Astrocyte of the cerebellum (primary cell): Measurements from ENCODE around the gene PCDH17.

Experiments
- DNase-seq: peaks from one replicate; pipeline ENCODE4 v3.0.0-alpha.2; 2011; ENCODE audit warnings: low read depth
- H3K4me3 ChIP-seq: 2 replicates; pipeline ENCODE4 v1.5.1; 2011; ENCODE audit warnings: mild to moderate bottlenecking, low read depth, low read length, moderate library complexity
- CTCF ChIP-seq: IDR thresholded peaks from 2 replicates; pipeline ENCODE4 v1.5.1; 2012; ENCODE audit warnings: low read length, low read depth, moderate library complexity, mild to moderate bottlenecking; ENCODE audit errors: missing control alignments
- in situ Hi-C: cut with HindIII; loops from 2 replicates; pipeline ENCODE4 v1.10.0; 2017; ENCODE audit warnings: low sequenced_read_pairs

The PCDH17 gene

GRCh38 chr13:57604442-57604841 lies 27.1 kb upstream of the PCDH17 start:
- no peak for TF ChIP-seq CTCF
- no peak overlapping the region for H3K4me3 ChIP-seq
- in situ Hi-C loops = no loop called here
- no peak for DNase-seq

DNA sequence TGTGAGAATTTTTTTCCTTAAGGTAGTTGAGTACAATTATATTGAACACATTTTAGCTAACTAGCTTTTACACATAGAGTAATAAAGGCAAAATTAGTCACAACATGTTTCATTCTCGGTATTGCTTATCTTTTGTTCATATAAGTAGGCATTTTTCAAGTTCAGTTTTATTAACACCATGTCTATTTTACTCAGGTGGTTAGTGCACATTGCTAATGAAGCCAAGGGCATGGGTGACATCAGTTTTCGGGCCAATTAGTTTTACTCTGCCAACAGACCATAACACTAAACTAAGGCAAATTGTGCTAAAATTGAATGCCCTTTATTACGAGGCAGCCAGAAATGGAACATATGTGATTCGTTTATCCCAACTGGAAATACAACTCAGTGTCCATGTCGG lies 19.6 kb upstream of the PCDH17 start:
- in situ Hi-C loops = no loop called here
- H3K4me3 ChIP-seq = no peak overlapping the region
- no peak for DNase-seq
- TF ChIP-seq CTCF = no peak

DNA sequence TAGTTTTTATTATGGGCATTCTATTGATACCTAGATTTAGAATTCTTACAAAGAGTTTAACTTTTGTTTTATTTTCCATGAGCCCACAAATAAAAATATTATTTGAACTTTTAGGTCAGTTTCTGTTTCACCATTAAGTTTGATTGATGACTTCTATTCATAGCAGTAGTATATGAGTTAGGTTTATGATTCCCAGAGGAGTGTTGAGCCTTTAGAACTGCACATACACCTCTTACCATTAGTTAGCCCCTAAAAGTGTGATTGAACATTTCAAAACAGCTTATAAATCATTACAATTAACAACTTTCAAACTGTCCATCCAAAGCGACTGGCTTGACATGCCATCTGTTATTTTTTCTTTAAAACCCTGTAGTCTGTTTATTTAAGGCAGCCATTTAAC lies 19.0 kb upstream of the PCDH17 start:
- no peak overlapping the region for H3K4me3 ChIP-seq
- in situ Hi-C loops = no loop called here
- TF ChIP-seq CTCF = no peak
- DNase-seq = no peak

GRCh38 chr13:57624565-57625435 lies 6.7 kb upstream of the PCDH17 start:
- peak; percentile 88 for TF ChIP-seq CTCF
- in situ Hi-C loops = loop anchor here (5.0 kb wide), 1 partner anchor 1338 kb away; no protein-coding TSS in a partner anchor
- peak; percentile 52 for DNase-seq
- no peak overlapping the region for H3K4me3 ChIP-seq

GRCh38 chr13:57627663-57628062 lies 3.9 kb upstream of the PCDH17 start:
- H3K4me3 ChIP-seq = no peak overlapping the region
- TF ChIP-seq CTCF = peak; percentile 53
- in situ Hi-C loops = loop anchor here (5.0 kb wide), 1 partner anchor 1335 kb away; no protein-coding TSS in a partner anchor
- no peak for DNase-seq

GRCh38 chr13:57629391-57629804 lies 2.1 kb upstream of the PCDH17 start:
- peak; percentile 2 for TF ChIP-seq CTCF
- no peak for DNase-seq
- in situ Hi-C loops = loop anchor here (5.0 kb wide), 1 partner anchor 1333 kb away; no protein-coding TSS in a partner anchor
- H3K4me3 ChIP-seq = peak overlapping the region; percentile 59
